ENCODE measurements around the gene TMEM25. TPM values are rescaled to one million over a fixed set of nuclear protein-coding genes. Genes with fewer than 3 reads are reported as not detected.

Gene TMEM25
- total RNA-seq, 1 donor from 2014 or later, result 18.3 TPM

GRCh38 chr11:118537409-118537980 is 6.5 kb downstream of the TMEM25 start:
- H3K27ac ChIP-seq, result no peak overlapping the region
- no peak for DNase-seq
- intact Hi-C loops (cut with DNase I), result no loop called here
- H3K36me3 ChIP-seq, result peaks cover 4% of the 10 kb centered on the region
- no peak for ATAC-seq
- no peak overlapping the region for H3K4me3 ChIP-seq
- H3K9me3 ChIP-seq, result no peaks in the 10 kb centered on the region
- no peaks in the 10 kb centered on the region for H3K27me3 ChIP-seq (ENCODE audit: low read depth)
- no peaks in the 10 kb centered on the region for H3K4me1 ChIP-seq
- no peak for TF ChIP-seq CTCF (IDR thresholded peaks at IDR 0.05)

- Histone ChIP-seq H3K4me3 (no peak overlapping the region), H3K27ac (no peak overlapping the region), H3K4me1 (no peaks in the 10 kb centered on the region), H3K27me3 (ENCODE audit: low read depth) (no peaks in the 10 kb centered on the region), H3K36me3 (peaks cover 46% of the 10 kb centered on the region), H3K9me3 (no peaks in the 10 kb centered on the region)
- no peak for TF ChIP-seq CTCF (IDR thresholded peaks at IDR 0.05)
- intact Hi-C loops (cut with DNase I), result no loop called here
- DNase-seq (no peak), ATAC-seq (no peak)
Observed at GRCh38 chr11:118544010-118544646, 13.1 kb downstream of the TMEM25 start.

DNA sequence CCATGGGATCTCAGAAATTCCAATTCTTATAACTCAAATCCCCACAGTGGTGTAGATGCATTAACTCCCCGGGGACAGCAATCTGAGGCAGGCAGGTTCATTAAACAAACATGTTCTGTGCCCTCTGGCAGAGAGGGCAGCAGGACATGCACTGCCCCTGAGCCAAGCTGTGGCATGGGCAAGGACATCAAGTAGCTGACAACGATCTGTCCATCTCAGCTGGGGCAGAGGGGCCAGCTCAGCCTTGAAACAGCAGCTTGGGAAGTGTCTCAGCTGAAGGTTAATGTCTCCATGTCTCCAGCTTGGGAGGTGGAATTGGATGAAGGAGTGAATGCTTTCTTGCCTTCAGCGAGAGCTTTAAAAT is 13.6 kb downstream of the TMEM25 start:
- intact Hi-C loops (cut with DNase I), result no loop called here
- H3K9me3 ChIP-seq, result no peaks in the 10 kb centered on the region
- no peaks in the 10 kb centered on the region for H3K4me1 ChIP-seq
- H3K27me3 ChIP-seq (ENCODE audit: low read depth), result no peaks in the 10 kb centered on the region
- H3K27ac ChIP-seq, result no peak overlapping the region
- no peak overlapping the region for H3K4me3 ChIP-seq
- TF ChIP-seq CTCF (IDR thresholded peaks at IDR 0.05), result no peak
- ATAC-seq (no peak), DNase-seq (no peak)
- peaks cover 46% of the 10 kb centered on the region for H3K36me3 ChIP-seq

GRCh38 chr11:118545533-118545932 is 14.5 kb downstream of the TMEM25 start:
- Histone ChIP-seq H3K27me3 (ENCODE audit: low read depth) (no peaks in the 10 kb centered on the region), H3K9me3 (no peaks in the 10 kb centered on the region), H3K36me3 (peaks cover 48% of the 10 kb centered on the region), H3K4me3 (no peak overlapping the region), H3K27ac (no peak overlapping the region), H3K4me1 (no peaks in the 10 kb centered on the region)
- TF ChIP-seq CTCF (IDR thresholded peaks at IDR 0.05), result no peak
- no peak for DNase-seq
- no peak for ATAC-seq
- intact Hi-C loops (cut with DNase I), result no loop called here

- no peak for TF ChIP-seq CTCF (IDR thresholded peaks at IDR 0.05)
- no peak overlapping the region for H3K4me3 ChIP-seq
- DNase-seq (no peak), ATAC-seq (no peak)
- intact Hi-C loops (cut with DNase I), result no loop called here
- no peaks in the 10 kb centered on the region for H3K4me1 ChIP-seq
- no peaks in the 10 kb centered on the region for H3K9me3 ChIP-seq
- no peak overlapping the region for H3K27ac ChIP-seq
- H3K36me3 ChIP-seq, result peaks cover 60% of the 10 kb centered on the region
- H3K27me3 ChIP-seq (ENCODE audit: low read depth), result no peaks in the 10 kb centered on the region
Observed at GRCh38 chr11:118547132-118547531, 16.1 kb downstream of the TMEM25 start.

Data from lower lobe of right lung (tissue), 2 donors.